Stomach smooth muscle (tissue), 2 donors: ENCODE data around the gene PRRC2B.
"Not testable (repeated sequence)": the region's sequence is repeated elsewhere in the genome, so short reads cannot be mapped to it uniquely, and the experiment has no call there.

Experiments used
- H3K27ac ChIP-seq: one replicate; pipeline ENCODE4 v1.7.0; 2013; ENCODE audit warnings: mild to moderate bottlenecking, low read length, inconsistent platforms
- H3K27me3 ChIP-seq, 2 donors: one replicate each; pipeline ENCODE4 v1.7.0; 2013; ENCODE audit warnings: low read length in 2 of 2; ENCODE audit not compliant: insufficient read depth in 2 of 2, control insufficient read depth in 1 of 2
- H3K36me3 ChIP-seq, 2 donors: one replicate each; pipeline ENCODE4 v1.7.0; 2013; ENCODE audit warnings: low read length in 2 of 2; ENCODE audit not compliant: control insufficient read depth in 2 of 2, insufficient read depth in 2 of 2
- H3K4me1 ChIP-seq: one replicate; pipeline ENCODE4 v1.7.0; 2013; ENCODE audit warnings: low read length; ENCODE audit not compliant: control insufficient read depth, insufficient read depth
- H3K4me3 ChIP-seq, 2 donors: one replicate each; pipeline ENCODE4 v1.7.0; 2013; ENCODE audit warnings: low read length in 2 of 2
- H3K9ac ChIP-seq, 2 donors: one replicate each; pipeline ENCODE4 v1.7.0; 2013; ENCODE audit warnings: low read length in 2 of 2, mild to moderate bottlenecking in 1 of 2
- H3K9me3 ChIP-seq, 2 donors: one replicate each; pipeline ENCODE4 v1.7.0; 2013; ENCODE audit warnings: low read length in 2 of 2; ENCODE audit not compliant: control insufficient read depth in 2 of 2
- donor health status: healthy.
- donor health status: Pancreatic carcinoma.

PRRC2B gene

GRCh38 chr9:131386281-131386680, 7.6 kb upstream of the PRRC2B start:
- no peak overlapping the region for H3K27ac ChIP-seq
- no peaks in the 10 kb centered on the region for H3K27me3 ChIP-seq
- H3K36me3 ChIP-seq, result no peaks in the 10 kb centered on the region
- H3K4me3 ChIP-seq, result no peak overlapping the region
- H3K9me3 ChIP-seq, result no peaks in the 10 kb centered on the region
- peaks cover 8% of the 10 kb centered on the region for H3K4me1 ChIP-seq
- H3K9ac ChIP-seq, result no peak overlapping the region

GRCh38 chr9:131387394-131387793, 6.5 kb upstream of the PRRC2B start:
- Histone ChIP-seq H3K27ac (no peak overlapping the region), H3K9me3 (no peaks in the 10 kb centered on the region), H3K36me3 (no peaks in the 10 kb centered on the region)

GRCh38 chr9:131391020-131391419, 2.9 kb upstream of the PRRC2B start:
- H3K4me3 ChIP-seq, result no peak overlapping the region
- no peak overlapping the region for H3K9ac ChIP-seq
- H3K9me3 ChIP-seq, result no peaks in the 10 kb centered on the region
- no peak overlapping the region for H3K27ac ChIP-seq
- H3K36me3 ChIP-seq, result no peaks in the 10 kb centered on the region
- peaks cover 10% of the 10 kb centered on the region for H3K4me1 ChIP-seq
- H3K27me3 ChIP-seq, result no peaks in the 10 kb centered on the region

More at GRCh38 chr9:131387394-131387793, 6.5 kb upstream of the PRRC2B start:
- Histone ChIP-seq H3K27me3 (no peaks in the 10 kb centered on the region), H3K4me1 (peaks cover 8% of the 10 kb centered on the region), H3K9ac (no peak overlapping the region), H3K4me3 (no peak overlapping the region)

GRCh38 chr9:131391504-131391903, 2.4 kb upstream of the PRRC2B start:
- H3K4me3 ChIP-seq, result no peak overlapping the region
- H3K4me1 ChIP-seq, result peaks cover 15% of the 10 kb centered on the region
- no peaks in the 10 kb centered on the region for H3K9me3 ChIP-seq
- no peaks in the 10 kb centered on the region for H3K27me3 ChIP-seq
- no peak overlapping the region for H3K9ac ChIP-seq
- H3K27ac ChIP-seq, result no peak overlapping the region
- H3K36me3 ChIP-seq, result no peaks in the 10 kb centered on the region

- H3K27ac ChIP-seq, result peak overlapping the region; percentile 78
- H3K36me3 ChIP-seq, result no peaks in the 10 kb centered on the region
- peak overlapping the region; percentile 64 to 89 for H3K9ac ChIP-seq
- peak overlapping the region; percentile 71 to 74 for H3K4me3 ChIP-seq
- no peaks in the 10 kb centered on the region for H3K9me3 ChIP-seq
- peaks cover 37% of the 10 kb centered on the region for H3K4me1 ChIP-seq
- no peaks in the 10 kb centered on the region for H3K27me3 ChIP-seq
Observed at GRCh38 chr9:131394464-131395156, 724 bp downstream of the PRRC2B start.

- Histone ChIP-seq H3K4me1 (peaks cover 43% of the 10 kb centered on the region), H3K9ac (peak overlapping the region; percentile 64 to 89)
Observed at GRCh38 chr9:131395157-131396098, 1.5 kb downstream of the PRRC2B start.

GRCh38 chr9:131396099-131396479, 2.2 kb downstream of the PRRC2B start:
- H3K4me1 ChIP-seq, result peaks cover 49% of the 10 kb centered on the region
- H3K36me3 ChIP-seq, H3K9me3 ChIP-seq, H3K27me3 ChIP-seq: not testable (repeated sequence)
- peak overlapping the region; percentile 71 to 74 for H3K4me3 ChIP-seq
- peak overlapping the region; percentile 78 for H3K27ac ChIP-seq
- H3K9ac ChIP-seq, result peak overlapping the region; percentile 58 to 89

More at GRCh38 chr9:131395157-131396098, 1.5 kb downstream of the PRRC2B start:
- no peaks in the 10 kb centered on the region for H3K9me3 ChIP-seq
- no peaks in the 10 kb centered on the region for H3K27me3 ChIP-seq
- H3K36me3 ChIP-seq, result no peaks in the 10 kb centered on the region
- peak overlapping the region; percentile 71 to 74 for H3K4me3 ChIP-seq
- peak overlapping the region; percentile 78 for H3K27ac ChIP-seq

GRCh38 chr9:131396626-131397025, 2.7 kb downstream of the PRRC2B start:
- Histone ChIP-seq H3K27ac (peak overlapping the region; percentile 60), H3K27me3 (no peaks in the 10 kb centered on the region), H3K4me3 (peak overlapping the region; percentile 1 to 60), H3K36me3 (no peaks in the 10 kb centered on the region), H3K4me1 (peaks cover 50% of the 10 kb centered on the region), H3K9me3 (no peaks in the 10 kb centered on the region), H3K9ac (peak overlapping the region; percentile 16 to 21)

- Histone ChIP-seq H3K4me1 (peaks cover 55% of the 10 kb centered on the region), H3K27me3 (no peaks in the 10 kb centered on the region), H3K4me3 (peak overlapping the region; percentile 1 to 60), H3K36me3 (no peaks in the 10 kb centered on the region), H3K9me3 (no peaks in the 10 kb centered on the region), H3K9ac (peak overlapping the region; percentile 16 to 55), H3K27ac (peak overlapping the region; percentile 60)
Observed at GRCh38 chr9:131397100-131397790, 3.4 kb downstream of the PRRC2B start.

GRCh38 chr9:131398204-131398603, 4.3 kb downstream of the PRRC2B start:
- H3K36me3 ChIP-seq, result no peaks in the 10 kb centered on the region
- peaks cover 65% of the 10 kb centered on the region for H3K4me1 ChIP-seq
- H3K27ac ChIP-seq, result peak overlapping the region; percentile 60
- no peaks in the 10 kb centered on the region for H3K27me3 ChIP-seq
- H3K9ac ChIP-seq, result peak overlapping the region in 1 of 2 donors; percentile 29
- peak overlapping the region in 1 of 2 donors; percentile 40 for H3K4me3 ChIP-seq
- no peaks in the 10 kb centered on the region for H3K9me3 ChIP-seq
